ENCODE results near the gene KLHL25.
A peak's percentile ranks its signal among the peaks of the same experiment; 100 is the strongest.
"Not testable (repeated sequence)": the region's sequence is repeated elsewhere in the genome, so short reads cannot be mapped to it uniquely, and the experiment has no call there.

KLHL25 gene

DNA sequence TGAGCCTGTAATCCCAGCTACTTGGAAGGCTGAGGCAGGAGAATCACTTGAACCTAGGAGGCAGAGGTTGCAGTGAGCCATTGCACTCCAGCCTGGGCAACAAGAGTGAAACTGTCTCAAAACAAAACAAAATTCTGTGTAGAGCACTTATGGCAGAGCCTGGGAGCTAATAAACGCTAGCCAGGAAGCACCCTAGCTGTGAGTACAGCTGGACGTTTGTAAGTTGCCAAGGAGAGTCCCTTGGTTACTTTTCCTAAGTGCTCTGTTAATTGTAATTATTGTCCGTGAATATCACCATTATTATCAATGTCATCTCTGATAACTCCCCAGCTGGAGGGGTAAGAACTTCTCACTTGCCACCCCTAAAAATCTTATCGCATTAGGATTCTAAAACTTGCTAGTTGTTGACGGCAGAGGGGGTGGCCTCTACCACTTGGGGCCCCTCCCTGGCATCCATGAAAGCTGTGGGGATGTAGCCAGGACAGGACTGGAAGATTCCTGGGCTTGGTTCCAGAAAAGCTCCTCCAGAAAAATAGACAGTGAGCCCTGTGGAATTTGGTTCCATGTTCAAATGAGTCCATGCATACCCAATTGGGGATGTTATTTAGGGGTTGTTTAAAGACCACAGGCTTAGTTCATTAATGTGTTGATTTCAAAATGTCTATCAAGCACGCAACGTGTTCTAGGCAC lies 9.9 kb upstream of the KLHL25 start:
- DNase-seq = no peak

DNA sequence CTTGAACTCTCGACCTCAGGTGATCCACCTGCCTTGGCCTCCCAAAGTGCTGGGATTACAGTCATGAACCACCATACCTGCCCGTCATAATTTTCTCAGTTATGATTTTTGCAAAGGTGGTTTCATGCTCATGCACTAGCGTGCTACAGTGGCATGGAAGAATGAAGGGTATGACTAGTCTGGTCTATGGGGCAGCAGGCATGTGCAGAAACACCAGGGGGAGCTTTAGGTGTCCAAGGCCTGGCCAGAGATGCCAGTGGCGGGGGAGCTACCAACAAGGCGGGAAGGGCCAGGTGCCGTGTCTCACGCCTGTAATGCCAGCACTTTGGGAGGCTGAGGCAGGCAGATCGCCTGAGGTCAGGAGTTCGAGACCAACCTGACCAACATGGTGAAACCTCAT lies 7.9 kb upstream of the KLHL25 start:
- not testable (repeated sequence) for DNase-seq

DNA sequence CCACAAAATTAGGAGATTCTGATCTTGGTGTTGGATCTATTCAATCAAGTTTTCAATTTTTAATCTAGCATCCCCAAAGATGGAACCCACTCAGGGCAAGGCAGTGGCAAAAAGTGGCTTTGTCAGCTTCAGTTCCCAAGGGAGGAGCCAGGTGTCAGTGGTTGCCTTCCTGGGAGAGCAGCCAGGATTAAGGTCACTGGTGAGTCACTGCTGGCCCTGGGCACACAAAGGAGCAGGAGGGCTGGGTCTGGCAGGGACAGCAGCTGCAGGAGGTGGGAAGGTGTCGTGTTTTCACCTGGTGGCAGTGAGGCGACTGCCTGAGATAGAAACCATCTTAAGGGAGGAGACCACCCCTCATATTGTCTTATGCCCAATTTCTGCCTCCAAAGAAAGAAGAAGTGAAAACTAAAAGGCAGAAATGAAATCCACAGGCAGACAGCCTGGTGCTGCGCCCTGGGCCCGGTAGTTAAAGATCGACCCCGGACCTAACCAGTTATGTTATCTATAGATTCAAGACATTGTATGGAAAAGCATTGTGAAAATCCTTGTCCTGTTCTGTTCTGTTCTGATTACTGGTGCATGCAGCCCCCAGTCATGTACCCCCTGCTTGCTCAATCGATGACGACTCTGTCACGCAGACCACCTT lies 5.9 kb upstream of the KLHL25 start:
- DNase-seq = no peak

DNA sequence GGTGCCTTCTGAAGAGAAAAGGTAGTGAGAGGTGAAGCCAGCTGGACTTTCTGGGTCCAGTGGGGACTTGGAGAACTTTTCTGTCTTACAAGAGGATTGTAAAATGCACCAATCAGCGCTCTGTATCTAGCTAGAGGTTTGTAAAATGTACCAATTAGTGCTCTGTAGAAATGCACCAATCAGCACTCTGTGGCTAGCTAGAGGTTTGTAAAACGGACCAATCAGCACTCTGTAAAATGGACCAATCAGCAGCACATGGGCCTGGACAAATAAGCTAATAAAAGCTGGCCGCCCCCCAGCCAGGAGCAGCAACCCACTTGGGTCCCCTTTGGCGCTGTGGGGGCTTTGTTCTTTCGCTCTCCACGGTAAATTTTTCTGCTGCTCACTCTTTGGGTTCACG lies 1.6 kb upstream of the KLHL25 start:
- not testable (repeated sequence) for DNase-seq

DNA sequence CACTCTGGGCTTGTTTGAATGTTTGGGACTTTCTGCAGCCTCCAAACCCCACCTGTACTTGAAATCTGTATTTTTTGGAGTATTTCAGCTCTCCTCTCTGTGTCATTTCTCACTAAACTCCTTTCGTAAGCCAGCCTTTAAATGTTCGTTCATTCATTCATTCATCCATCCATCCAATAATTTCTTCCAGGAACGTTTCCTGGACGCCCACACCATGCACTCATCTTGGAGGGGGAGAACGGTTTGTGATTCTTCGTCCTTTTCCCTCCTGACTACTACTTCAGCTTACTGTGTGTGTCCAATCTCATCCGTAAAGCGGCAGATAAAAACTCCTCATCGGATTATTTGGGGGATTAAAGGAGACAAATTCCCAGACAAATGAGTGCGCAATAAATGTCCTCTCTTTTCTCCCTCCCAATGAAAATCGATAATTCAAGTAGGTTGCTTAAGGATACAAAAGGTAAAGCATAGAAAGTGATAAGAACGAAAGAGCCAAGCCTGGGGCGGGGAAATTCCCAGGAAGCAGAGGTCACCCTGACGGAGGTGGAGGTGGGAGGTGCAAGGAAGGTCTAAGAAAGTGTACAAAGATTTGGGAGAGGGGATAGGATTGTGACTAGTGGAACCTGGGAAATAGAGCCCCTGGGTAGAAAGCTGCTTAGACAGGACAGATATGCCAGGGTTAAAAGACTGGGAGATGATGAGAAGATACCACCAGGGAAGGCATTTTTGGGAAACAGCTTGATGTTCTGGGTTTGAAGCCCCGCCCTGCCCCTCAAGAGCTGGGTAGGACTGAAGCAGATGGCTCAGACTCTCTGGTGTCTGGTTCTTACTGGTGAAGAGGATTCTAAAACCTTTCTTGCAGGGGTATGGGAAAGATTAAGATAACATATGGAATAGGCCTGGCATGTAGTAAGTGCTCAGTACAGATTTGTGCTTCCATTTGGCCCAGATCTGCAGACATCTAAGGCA lies 896 bp upstream of the KLHL25 start:
- no peak for DNase-seq

DNA sequence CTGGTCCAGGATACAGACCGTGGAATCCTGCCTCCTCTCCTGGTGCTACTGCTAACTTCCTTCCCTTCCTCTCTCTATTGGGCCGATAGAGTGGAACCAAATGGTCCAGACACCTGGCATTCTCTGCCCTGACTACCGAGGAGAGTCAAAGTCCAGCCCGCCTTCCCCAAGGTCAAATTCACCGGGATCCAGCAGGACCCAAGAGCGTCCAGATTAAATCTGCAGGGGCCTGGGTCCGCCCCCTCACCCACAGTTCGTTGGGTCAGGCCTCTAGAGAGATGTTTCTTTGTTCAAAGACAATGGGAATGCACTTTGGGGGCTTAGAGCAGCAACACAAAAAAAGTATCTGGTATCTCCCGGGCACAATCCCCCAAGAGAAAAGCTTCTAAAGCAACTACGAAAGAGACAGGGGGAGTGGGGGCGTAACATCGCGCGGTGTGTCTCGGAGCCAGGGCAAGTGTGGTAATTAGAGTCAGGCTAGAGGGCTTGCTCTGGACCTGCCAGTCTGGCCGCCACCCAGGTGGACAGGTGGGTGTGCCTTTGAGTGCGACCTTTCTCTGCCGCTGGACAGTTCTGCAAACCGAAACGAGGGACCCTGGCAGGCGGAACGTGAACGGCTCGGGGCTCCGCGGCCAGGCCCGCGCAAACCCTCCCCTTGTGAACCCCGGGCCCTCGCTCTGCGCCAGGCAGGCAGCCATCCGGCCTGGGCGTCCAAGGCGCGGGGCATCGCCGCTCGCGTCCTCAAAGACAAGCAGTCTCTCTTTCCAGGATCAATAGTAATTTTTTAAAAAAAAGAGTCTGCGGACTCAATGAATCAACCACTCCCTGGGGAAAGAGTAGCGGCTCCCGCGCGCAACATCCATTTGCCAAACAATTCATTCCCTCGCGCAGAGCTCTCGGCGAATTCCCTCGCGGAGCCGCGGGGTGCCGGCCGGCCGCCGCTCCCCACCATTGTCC lies 806 bp downstream of the KLHL25 start:
- DNase-seq = peak; percentile 58 to 67

DNA sequence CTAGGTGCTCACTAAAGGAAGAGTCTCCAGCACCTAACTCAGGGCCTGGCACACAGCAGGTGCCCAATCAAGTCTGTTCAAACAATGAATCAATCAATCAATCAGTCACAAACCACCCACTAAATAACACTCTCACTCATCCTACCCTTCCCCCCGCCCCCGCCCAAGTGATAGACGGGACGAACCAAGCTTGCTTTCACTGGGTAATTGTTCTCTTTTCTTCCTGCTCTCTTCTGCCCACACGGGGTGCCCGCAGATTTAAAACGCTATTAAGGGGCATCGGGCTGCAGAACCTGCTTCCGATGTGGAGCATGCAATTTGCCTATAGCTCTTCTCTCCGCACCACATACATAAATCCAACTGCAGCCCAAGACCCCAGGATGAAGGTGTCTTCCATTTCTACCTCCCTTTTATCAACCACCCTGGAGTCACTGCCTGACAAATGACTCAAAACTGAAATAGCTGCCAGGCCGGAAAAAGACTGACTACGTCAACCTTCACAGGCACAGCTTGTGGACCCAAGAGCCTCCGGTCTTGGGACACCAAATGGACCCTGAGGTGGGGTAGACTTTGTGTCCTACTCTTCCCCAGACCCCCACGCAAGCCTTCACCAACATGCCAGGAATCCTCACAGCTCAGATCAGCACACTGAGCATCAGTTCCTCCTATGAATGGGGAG lies 1.7 kb downstream of the KLHL25 start:
- peak; percentile 57 to 61 for DNase-seq

DNA sequence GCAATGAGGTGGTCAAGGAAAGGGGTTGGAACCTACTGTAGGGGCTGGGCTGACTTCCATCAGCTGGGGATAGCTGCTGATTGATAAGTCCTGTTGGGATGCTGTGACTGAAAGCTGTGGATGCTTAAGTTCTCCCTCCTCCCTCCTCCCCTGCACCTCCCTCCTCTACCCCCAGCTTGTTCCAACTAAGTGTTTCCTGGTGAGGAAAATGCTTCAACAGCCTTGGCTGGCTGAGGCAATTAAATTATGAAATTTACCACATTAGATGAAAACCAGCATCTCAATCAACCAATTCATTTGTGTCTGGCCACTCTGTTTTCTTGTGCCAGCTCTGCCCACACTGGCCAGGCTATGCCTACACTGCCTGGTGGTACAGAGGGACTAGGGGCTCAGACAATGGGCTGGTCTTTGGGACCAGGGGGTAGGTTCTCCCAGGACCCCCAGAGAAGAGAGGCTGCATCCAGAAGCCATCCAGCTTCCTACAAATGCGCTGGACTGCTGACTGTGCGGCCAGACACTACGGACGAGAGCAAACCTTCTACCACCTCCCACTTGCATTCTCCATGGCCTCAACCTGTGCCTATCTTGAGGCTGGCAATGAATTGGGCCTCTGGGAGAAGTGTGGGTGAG lies 2.5 kb downstream of the KLHL25 start:
- DNase-seq = no peak

DNA sequence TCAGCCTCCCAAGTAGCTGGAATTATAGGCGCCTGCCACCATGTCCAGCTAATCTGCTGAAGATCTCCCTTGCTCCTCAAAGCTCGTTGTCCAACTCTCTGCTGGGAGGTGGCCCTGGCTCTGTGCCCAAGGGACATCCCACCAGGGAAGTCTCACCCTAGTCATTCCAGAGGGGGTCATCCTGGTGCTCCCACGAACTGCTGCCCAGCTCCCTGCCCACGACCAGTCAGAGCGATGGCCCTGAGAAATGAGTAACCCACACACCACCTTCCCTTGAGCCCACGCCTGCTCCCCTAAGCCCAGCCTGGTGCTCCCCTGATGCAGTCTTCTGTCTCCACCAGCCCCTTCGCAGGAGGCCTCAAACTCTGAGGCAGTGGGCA lies 5.2 kb downstream of the KLHL25 start:
- no peak for DNase-seq

DNA sequence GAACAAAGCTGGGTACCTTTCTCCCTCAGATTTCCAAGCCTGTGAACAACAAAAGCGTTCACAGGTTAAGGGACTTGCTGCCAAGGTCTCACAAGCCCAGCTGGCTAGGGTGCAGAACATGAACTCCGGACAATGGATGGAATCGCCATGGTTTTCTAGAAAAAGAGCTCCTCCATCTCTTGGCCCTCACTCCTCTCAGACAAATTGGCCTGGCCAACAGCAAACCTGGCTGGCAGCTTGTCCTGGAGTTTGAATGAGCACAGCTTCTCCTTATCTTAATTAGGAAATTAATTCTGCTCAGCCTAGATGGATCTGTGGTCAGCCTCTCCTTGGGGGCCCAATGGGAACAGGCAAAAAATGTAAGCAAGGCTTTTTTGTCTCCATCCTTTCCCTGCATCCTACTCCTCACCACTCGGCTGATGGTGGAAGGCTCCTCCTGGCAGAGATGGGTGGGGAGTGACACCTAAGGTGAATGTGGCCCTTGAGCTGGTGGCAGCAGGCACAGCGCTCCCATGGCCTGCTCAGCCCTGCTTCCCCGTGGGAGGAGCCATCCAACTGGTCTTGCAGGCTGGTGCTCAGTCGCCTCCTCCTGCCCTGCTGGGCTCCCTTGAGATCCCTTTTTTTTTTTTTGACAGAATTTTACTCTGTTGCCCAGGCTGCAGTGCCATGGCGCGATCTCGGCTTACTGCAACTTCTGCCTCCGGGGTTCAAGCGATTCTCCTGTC lies 5.8 kb downstream of the KLHL25 start:
- DNase-seq = no peak

DNA sequence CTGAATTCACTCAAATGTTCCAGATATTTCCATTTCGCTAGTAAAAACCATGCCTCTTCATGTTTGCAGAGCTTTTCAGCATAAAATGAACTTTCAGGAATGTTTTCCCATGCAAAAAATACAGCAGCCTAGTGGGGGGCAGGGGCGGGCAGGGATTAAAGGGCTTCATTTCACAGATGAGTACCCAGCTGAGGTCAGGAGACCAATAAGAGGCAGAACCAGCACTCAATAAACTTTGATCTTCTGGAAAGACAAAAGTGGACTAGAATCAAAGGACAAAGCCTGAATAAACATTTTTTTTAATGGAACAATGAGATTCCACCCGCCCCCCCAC lies 8.0 kb downstream of the KLHL25 start:
- no peak for DNase-seq

DNA sequence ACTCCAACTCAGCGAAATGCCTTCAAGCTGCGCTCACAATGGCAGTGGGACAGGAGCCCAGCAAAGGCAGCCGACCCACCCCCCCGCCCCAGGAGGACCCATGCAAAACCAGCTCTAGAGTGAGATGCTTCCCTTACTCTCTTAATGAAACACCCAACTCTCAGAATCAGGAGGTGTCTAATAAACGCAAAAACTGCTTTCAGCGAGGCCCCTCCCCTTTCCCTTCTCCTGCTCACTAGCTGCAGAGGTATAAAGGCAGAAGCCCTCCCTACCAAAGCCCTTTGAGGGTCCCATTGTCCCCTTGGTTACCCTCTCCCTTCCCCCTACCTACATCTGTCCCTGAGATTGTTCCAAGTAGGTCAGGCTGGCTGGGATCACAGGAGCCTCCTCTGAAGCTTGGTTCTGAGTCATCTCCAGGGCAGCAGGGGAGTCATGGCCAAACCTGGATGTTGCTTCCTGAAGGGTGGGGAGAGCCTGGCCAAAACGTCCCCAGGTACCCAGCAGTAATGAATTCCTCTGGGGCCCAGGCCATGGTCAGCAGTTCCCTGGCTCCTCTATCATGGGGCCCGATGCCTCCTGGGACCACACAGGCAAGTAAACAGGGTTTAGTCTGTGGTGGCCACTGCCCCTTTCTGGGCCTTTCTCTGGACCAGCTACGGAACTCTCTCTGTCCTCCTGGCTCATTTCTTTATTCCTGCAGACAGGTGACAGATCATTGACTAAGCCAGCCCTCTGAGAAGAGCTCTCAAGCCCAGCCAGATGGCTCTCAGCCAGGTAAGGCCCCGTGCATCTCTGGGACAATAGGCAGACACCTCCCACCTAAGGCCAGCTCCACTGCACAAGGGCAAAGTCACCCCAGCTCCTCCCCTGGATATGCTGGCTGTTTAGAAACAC lies 8.6 kb downstream of the KLHL25 start:
- DNase-seq = peak; percentile 33 to 36

DNA sequence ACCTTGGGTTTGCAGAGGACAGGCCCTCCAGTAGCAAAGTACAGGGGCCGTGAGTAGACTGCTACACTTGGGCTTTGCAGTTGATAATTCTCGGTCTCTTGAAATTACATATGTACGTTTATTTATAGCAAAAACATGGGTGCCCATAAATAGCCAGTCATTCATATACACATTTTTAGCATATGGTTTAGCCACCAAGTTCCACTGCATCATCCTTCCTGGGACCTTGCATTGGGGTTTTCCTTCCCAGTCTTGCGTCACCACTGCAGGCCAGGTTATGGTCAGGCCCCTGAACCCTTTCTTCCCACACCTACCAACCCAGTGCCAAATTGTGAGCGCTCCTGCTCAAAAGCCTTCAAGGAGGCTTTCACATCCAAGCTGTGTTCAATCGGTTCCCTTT lies 12.7 kb downstream of the KLHL25 start:
- no peak for DNase-seq

DNA sequence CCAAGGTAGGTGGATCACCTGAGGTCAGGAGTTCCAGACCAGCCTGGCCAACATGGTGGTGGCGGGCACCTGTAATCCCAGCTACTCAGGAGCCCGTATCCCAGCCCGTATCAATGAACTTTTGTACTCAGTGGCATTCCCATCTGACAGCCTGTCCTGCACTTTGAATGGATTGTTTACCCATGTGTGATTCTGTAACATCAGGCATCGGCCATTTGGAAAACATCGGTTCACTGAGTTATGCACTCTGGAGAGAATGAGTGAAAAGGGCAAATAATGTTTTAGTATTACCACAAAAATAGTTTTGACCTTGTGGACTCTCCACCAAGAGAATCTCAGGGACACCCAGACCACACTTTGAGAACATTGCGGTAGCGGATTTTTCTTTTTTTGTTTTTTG lies 13.6 kb downstream of the KLHL25 start:
- no peak for DNase-seq

DNA sequence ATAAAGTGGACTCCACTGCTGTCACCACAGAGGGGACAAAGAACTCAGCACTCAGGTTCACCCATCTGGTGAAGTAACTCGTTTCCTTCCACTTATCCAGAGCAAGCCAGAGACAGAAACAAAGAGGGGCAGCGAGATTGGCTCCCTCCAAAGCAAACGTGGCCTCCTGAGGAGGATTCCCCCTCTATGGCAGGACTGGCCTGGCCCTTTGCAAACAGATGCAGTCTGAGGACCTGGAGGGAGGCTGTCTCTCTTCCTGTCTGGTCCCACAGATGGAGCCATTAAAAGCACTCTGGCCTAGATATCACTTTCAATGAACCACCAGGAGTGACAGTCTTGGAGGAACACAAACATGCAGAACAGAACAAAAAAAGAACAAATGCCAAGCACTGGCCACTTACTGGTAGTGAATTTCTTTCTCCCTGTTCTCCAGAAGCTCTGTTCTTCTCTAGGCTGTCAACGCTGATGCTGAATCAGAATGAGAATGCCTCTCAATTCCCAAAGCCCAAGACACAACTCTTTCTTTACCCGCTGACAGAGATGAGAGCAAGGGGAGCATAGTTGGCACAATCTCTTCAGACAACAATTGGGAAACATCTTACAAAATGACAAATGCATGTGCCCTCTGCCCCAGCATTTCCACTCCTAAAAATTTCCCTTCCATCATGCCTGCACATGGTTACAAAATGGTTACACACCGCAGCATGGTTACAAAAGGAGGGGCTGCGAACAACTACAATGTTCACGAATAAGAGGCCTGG lies 14.3 kb downstream of the KLHL25 start:
- no peak for DNase-seq

DNA sequence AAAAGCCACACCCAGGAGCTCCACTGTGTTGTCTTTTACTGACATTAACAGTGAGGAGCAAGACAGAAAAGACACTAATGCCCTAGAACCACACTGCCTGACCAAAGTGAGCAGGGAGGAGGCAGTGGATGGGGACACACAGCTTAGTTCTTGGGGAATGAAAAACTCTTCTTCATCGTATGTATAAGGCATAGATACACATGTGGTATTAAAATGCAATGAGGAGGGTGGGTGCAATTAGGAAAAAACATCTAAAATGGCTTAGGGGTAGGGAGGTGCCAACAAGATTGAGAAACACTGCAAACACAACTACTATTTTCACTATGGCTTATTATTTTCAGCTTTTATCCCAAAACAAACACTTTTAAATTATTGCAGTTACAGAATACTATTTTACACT lies 15.5 kb downstream of the KLHL25 start:
- no peak for DNase-seq

DNA sequence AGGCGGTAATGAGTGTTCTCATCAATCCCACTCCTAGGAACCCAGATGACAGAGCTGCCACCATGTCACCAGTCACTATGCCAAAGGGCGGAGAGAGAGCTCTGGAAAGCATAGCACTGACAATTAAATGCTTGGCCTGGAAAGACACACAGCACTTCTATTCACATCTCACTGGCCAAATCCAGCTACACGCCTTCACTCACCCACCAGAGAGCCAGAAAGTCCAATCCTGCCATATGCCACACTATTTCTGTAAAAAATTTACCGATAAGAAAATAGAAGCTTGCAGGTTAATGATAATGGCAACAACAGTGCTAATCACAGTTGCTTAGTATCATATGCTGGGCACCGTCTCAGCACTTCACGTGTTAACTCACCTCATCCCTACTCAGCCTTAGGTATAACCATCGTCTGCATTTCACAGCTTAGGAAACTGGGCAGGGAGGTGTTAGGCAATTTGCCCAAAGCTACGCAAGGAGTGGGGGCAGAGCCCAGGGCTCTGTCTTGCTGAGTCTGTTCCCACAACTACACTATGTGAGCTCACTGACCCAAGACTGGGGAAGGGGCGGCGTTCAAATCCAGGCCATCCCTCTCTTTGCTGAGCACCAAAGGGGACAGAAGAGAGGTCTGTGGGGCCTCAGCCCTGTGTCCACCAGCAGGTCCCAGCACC lies 16.5 kb downstream of the KLHL25 start:
- DNase-seq = no peak

Measured in activated T-cell treated with anti-CD3 and anti-CD28 coated beads, Interleukin-2, amount 50 U/mL, for 48 hours (primary cell).